Uterus (tissue), 2 donors: ENCODE measurements around the gene G2E3.

Source experiments
- CTCF ChIP-seq, 4 experiments: fragments of 200-600 bp in 2 of 4; fragments of 450-650 bp in 2 of 4; sonication (generic) in 2 of 4; IDR thresholded peaks; one replicate each; pipeline ENCODE4 v1.5.1; 2016 to 2019; ENCODE audit warnings: antibody characterized with exemption in 4 of 4, mild to moderate bottlenecking in 2 of 4, moderate library complexity in 1 of 4
- POLR2A ChIP-seq, 2 donors: fragments of 450-650 bp; IDR thresholded peaks; one replicate each; pipeline ENCODE4 v1.6.1; 2016; ENCODE audit warnings: antibody characterized with exemption in 2 of 2, mild to moderate bottlenecking in 1 of 2, moderate library complexity in 1 of 2

- TF ChIP-seq CTCF (IDR thresholded peaks at IDR 0.05) (no peak), POLR2A (IDR thresholded peaks at IDR 0.05) (no peak)
Observed at GRCh38 chr14:30648471-30648870, 89.5 kb downstream of the G2E3 start.
